22Rv1 (cell line): ENCODE measurements around the gene GAK.

Experiments
- CTCF ChIP-seq: fragments of 450-650 bp; IDR thresholded peaks from 2 replicates; pipeline ENCODE4 v1.5.1; 2017; ENCODE audit warnings: mild to moderate bottlenecking
- ZFX ChIP-seq: fragments of 450-650 bp; IDR thresholded peaks from 2 replicates; pipeline ENCODE4 v1.6.1; 2017; ENCODE audit warnings: antibody characterized with exemption, borderline replicate concordance

DNA sequence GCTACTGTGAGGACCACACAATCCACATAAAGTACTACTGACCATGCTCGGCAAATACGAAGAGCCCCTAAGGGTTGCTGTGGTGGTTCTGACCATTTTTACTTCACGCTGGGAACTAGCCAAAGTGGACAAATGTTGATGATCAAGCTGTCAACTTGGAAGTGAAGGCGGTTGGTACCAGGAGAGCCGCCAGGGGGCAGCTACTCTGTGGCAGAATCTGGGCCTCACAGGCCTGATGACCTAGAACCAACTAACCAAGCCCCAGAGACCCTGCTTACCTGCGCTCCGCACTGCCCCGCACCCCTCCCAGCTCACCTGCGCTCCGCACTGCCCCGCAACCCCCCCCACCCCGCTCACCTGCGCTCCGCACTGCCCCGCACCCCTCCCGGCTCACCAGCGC lies 5.6 kb downstream of the GAK start:
- TF ChIP-seq CTCF = peak; percentile 37
- TF ChIP-seq ZFX = no peak
